Measurements from ENCODE around the gene EPHB6.

EPHB6 gene

DNA sequence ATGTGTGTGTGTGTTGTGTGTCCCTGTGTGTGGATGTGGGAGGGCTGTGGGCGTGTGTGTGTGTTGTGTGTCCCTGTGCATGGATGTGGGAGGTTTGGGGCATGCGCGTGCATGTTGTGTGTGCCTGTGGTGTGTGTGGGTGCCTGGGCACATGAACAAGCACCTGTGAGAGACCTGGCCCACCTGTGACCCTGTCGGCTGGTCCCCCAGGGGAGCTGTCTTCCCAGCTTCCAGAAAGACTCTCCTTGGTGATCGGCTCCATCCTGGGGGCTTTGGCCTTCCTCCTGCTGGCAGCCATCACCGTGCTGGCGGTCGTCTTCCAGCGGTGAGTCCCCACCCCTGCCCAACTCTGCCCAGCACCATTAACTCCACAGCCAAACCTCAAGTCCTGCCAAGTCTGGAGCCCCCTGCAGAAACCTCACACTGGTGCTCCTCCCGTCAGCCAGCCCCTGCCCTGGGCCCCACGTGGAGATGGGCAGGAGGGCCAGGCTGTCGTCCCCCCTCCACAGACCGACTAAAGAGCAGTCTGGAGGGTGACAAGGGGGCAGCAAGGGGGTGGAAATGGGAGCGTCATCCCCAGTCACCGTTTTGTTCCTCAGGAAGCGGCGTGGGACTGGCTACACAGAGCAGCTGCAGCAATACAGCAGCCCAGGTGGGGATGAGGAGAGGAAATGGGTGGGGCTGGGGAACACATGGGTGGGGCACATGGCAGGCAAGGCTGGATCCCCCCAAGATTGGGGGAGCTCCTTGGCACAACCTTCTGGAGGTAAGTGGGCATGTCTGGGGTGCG, 12.7 kb downstream of the EPHB6 start:
- no peak for TF ChIP-seq EGR1 (IDR thresholded peaks at IDR 0.05)

DNA sequence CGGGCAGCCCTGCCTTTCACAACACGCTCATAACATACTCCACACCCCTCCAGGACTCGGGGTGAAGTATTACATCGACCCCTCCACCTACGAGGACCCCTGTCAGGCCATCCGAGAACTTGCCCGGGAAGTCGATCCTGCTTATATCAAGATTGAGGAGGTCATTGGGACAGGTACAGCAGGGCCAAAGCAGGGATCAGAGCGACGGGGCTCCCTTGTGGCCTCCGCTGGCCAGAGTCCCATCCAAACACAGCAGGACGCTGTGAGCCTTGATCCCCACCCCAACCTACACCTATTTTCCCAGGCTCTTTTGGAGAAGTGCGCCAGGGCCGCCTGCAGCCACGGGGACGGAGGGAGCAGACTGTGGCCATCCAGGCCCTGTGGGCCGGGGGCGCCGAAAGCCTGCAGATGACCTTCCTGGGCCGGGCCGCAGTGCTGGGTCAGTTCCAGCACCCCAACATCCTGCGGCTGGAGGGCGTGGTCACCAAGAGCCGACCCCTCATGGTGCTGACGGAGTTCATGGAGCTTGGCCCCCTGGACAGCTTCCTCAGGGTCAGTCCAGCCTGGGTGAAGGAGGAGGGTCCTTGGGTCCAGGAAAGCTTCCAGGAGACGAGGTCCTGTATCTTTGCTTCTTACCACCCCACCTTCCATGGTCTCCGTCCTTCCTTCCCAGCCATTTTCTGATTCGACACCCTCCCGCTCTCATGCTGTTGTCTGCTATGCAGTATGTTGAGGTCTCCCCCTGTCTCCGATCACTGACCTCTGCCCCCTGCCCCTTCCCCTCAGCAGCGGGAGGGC, 13.5 kb downstream of the EPHB6 start:
- TF ChIP-seq, protein P1, sequence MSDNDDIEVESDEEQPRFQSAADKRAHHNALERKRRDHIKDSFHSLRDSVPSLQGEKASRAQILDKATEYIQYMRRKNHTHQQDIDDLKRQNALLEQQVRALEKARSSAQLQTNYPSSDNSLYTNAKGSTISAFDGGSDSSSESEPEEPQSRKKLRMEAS (IDR thresholded peaks at IDR 0.05): no peak
- no peak for TF ChIP-seq EGR1 (IDR thresholded peaks at IDR 0.05)
- TF ChIP-seq TAF1 (IDR thresholded peaks at IDR 0.05; ENCODE audit: low read depth): no peak

DNA sequence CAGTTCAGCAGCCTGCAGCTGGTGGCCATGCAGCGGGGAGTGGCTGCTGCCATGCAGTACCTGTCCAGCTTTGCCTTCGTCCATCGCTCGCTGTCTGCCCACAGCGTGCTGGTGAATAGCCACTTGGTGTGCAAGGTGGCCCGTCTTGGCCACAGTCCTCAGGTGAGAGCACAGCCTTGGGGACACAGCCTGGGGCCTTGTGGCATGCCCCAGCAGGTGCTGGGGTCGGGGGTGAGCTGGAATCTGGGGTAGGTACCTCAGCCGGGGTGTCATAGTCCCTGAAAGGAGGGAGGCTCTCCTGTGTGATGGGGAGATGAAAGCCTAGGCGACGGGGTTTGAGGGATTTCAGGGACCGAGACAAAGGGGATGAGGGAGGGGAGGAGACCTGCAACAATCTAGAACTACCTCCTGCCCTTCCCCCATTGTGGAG, 14.1 kb downstream of the EPHB6 start:
- TF ChIP-seq FOXM1 (IDR thresholded peaks at IDR 0.05; ENCODE audit: borderline replicate concordance, low read depth): no peak
- TF ChIP-seq, protein P2, sequence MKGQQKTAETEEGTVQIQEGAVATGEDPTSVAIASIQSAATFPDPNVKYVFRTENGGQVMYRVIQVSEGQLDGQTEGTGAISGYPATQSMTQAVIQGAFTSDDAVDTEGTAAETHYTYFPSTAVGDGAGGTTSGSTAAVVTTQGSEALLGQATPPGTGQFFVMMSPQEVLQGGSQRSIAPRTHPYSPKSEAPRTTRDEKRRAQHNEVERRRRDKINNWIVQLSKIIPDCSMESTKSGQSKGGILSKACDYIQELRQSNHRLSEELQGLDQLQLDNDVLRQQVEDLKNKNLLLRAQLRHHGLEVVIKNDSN (IDR thresholded peaks at IDR 0.05): no peak
- no peak for TF ChIP-seq EGR1 (IDR thresholded peaks at IDR 0.05)
- no peak for TF ChIP-seq TCF12 (IDR thresholded peaks at IDR 0.05; ENCODE audit: low read depth)
- TF ChIP-seq ZBTB7A (IDR thresholded peaks at IDR 0.05; ENCODE audit: low read depth): no peak
- no peak for TF ChIP-seq YY1 (IDR thresholded peaks at IDR 0.05; ENCODE audit: low read depth)
- no peak for TF ChIP-seq TAF1 (IDR thresholded peaks at IDR 0.05; ENCODE audit: low read depth)
- TF ChIP-seq CEBPB (IDR thresholded peaks at IDR 0.05): no peak

DNA sequence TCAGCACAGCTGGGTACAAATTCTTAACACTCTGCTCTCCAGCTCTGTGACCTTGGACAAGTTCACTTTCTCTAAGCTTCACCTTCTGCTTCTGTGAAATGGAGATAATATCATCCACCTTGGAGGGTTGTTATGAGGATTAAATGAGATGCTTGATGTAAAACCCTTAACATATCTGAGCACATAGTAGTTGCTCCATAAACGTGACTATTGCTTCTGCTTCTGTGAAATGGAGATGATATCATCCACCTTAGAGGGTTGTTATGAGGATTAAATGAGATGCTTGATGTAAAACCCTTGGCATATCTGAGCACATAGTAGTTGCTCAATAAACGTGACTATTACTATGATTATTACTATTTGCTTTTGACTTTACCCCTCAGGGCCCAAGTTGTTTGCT, 14.6 kb downstream of the EPHB6 start:
- TF ChIP-seq NFIC (IDR thresholded peaks at IDR 0.05) (no peak), EGR1 (IDR thresholded peaks at IDR 0.05) (no peak), TEAD4 (IDR thresholded peaks at IDR 0.05) (no peak)

DNA sequence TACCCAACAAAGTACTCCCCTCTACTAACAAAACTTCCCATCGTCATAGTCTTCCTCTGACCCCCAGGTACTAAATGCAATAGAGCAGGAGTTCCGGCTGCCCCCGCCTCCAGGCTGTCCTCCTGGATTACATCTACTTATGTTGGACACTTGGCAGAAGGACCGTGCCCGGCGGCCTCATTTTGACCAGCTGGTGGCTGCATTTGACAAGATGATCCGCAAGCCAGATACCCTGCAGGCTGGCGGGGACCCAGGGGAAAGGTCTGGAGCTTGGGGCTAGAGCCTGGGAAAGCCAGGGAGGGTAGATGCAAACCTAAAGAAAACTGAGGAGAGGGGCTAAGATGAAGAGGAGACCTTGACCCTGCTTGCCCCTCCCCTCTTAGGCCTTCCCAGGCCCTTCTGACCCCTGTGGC, 15.3 kb downstream of the EPHB6 start:
- TF ChIP-seq, protein P1 (IDR thresholded peaks at IDR 0.05): no peak
- TF ChIP-seq TCF12 (IDR thresholded peaks at IDR 0.05; ENCODE audit: low read depth) (no peak), CEBPB (IDR thresholded peaks at IDR 0.05) (no peak)
- TF ChIP-seq, protein P3, sequence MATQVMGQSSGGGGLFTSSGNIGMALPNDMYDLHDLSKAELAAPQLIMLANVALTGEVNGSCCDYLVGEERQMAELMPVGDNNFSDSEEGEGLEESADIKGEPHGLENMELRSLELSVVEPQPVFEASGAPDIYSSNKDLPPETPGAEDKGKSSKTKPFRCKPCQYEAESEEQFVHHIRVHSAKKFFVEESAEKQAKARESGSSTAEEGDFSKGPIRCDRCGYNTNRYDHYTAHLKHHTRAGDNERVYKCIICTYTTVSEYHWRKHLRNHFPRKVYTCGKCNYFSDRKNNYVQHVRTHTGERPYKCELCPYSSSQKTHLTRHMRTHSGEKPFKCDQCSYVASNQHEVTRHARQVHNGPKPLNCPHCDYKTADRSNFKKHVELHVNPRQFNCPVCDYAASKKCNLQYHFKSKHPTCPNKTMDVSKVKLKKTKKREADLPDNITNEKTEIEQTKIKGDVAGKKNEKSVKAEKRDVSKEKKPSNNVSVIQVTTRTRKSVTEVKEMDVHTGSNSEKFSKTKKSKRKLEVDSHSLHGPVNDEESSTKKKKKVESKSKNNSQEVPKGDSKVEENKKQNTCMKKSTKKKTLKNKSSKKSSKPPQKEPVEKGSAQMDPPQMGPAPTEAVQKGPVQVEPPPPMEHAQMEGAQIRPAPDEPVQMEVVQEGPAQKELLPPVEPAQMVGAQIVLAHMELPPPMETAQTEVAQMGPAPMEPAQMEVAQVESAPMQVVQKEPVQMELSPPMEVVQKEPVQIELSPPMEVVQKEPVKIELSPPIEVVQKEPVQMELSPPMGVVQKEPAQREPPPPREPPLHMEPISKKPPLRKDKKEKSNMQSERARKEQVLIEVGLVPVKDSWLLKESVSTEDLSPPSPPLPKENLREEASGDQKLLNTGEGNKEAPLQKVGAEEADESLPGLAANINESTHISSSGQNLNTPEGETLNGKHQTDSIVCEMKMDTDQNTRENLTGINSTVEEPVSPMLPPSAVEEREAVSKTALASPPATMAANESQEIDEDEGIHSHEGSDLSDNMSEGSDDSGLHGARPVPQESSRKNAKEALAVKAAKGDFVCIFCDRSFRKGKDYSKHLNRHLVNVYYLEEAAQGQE (IDR thresholded peaks at IDR 0.05; ENCODE audit: low read depth): no peak

DNA sequence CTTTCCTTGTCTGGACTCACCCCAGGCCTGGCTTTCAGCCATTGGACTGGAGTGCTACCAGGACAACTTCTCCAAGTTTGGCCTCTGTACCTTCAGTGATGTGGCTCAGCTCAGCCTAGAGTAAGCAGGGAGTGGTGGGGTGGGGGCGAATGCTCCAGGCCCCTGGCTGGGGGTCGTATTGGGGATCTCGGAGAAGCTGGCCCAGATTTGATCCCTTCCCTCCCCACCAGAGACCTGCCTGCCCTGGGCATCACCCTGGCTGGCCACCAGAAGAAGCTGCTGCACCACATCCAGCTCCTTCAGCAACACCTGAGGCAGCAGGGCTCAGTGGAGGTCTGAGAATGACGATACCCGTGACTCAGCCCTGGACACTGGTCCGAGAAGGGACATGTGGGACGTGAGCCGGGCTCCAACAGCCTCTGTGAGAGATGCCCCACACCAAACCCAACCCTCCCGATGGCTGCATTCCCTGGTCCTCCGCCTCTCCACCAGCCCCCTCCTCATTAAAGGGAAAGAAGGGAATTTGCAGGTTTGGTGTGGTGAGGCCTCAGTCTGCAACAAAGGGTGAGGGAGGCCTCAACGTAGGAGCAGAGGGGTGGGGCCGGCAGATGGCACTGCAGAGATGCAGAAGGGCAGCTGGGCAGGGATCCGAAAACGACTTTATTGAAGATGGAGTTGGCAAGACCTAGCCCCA, 15.8 kb downstream of the EPHB6 start:
- TF ChIP-seq, protein P1 (IDR thresholded peaks at IDR 0.05): no peak
- TF ChIP-seq EP300 (IDR thresholded peaks at IDR 0.05; ENCODE audit: borderline replicate concordance) (no peak), NFIC (IDR thresholded peaks at IDR 0.05) (no peak), RAD21 (IDR thresholded peaks at IDR 0.05; ENCODE audit: low read depth) (no peak), ZBTB7A (IDR thresholded peaks at IDR 0.05; ENCODE audit: low read depth) (no peak), TAF1 (IDR thresholded peaks at IDR 0.05; ENCODE audit: low read depth) (no peak), EGR1 (IDR thresholded peaks at IDR 0.05) (no peak), YY1 (IDR thresholded peaks at IDR 0.05; ENCODE audit: low read depth) (no peak), FOXM1 (IDR thresholded peaks at IDR 0.05; ENCODE audit: borderline replicate concordance, low read depth) (no peak), TCF12 (IDR thresholded peaks at IDR 0.05; ENCODE audit: low read depth) (no peak), TEAD4 (IDR thresholded peaks at IDR 0.05) (no peak), CREB1 (IDR thresholded peaks at IDR 0.05; ENCODE audit: low read depth) (no peak), CEBPB (IDR thresholded peaks at IDR 0.05) (no peak)
- TF ChIP-seq, protein P2 (IDR thresholded peaks at IDR 0.05): no peak
- TF ChIP-seq, protein P3 (IDR thresholded peaks at IDR 0.05; ENCODE audit: low read depth): no peak
